Osteoblast (primary cell): ENCODE results near the gene CAST. TPM values are rescaled to one million over a fixed set of nuclear protein-coding genes. Genes with fewer than 3 reads are reported as not detected.

Source experiments
- DNase-seq: peaks from one replicate; pipeline ENCODE4 v3.0.0; 2011; ENCODE audit warnings: low spot score, mixed read lengths; ENCODE audit not compliant: insufficient read length; ENCODE audit errors: missing footprints
- H2AFZ ChIP-seq: 2 replicates; pipeline ENCODE4 v1.6.0; 2011; ENCODE audit warnings: mild to moderate bottlenecking, low read length
- H3K27ac ChIP-seq: 2 replicates; pipeline ENCODE4 v1.5.1; 2011; ENCODE audit warnings: mild to moderate bottlenecking, low read depth, low read length, moderate library complexity
- H3K27me3 ChIP-seq: 2 replicates; pipeline ENCODE4 v1.6.0; 2012; ENCODE audit warnings: mild to moderate bottlenecking, control low read depth, inconsistent platforms, low read length, moderate library complexity; ENCODE audit not compliant: insufficient read depth
- H3K36me3 ChIP-seq: 2 replicates; pipeline ENCODE4 v1.5.1; 2011; ENCODE audit warnings: mild to moderate bottlenecking, low read length, control low read depth, moderate library complexity; ENCODE audit not compliant: insufficient read depth
- H3K4me1 ChIP-seq: 2 replicates; pipeline ENCODE4 v1.5.1; 2011; ENCODE audit warnings: mild to moderate bottlenecking, low read length, control low read depth, moderate library complexity; ENCODE audit not compliant: insufficient read depth
- H3K4me2 ChIP-seq: 2 replicates; pipeline ENCODE4 v1.6.0; 2011; ENCODE audit warnings: mild to moderate bottlenecking, low read length; ENCODE audit not compliant: insufficient read depth
- H3K4me3 ChIP-seq: fragments of 200-600 bp; sonication (generic); 3 replicates; pipeline ENCODE4 v1.5.1; 2012; ENCODE audit warnings: mild to moderate bottlenecking, low read length, inconsistent platforms; ENCODE audit not compliant: insufficient read depth
- H3K79me2 ChIP-seq: 2 replicates; pipeline ENCODE4 v1.6.0; 2012; ENCODE audit warnings: mild to moderate bottlenecking, low read length, control low read depth, inconsistent platforms; ENCODE audit not compliant: insufficient read depth
- H3K9me3 ChIP-seq: 2 replicates; pipeline ENCODE4 v1.5.1; 2011; ENCODE audit warnings: low read depth, low read length, control low read depth
- H4K20me1 ChIP-seq: 2 replicates; pipeline ENCODE4 v1.6.0; 2012; ENCODE audit warnings: mild to moderate bottlenecking, low read length, control low read depth; ENCODE audit not compliant: insufficient read depth
- total RNA-seq: library from RNA; depleted of rRNA; stranded (reverse); fragments of >200 nt; gene quantifications from 2 replicates; pipeline ENCODE4 v1.2.3, GENCODE V29; 2012
- TF ChIP-seq, protein P1 (sequence below): IDR thresholded peaks from 2 replicates; pipeline ENCODE4 v1.5.1; 2011; ENCODE audit warnings: mild to moderate bottlenecking, low read depth, low read length, moderate library complexity; ENCODE audit errors: extremely low read depth

CAST gene
- total RNA-seq, 1 donor: 278 TPM

DNA sequence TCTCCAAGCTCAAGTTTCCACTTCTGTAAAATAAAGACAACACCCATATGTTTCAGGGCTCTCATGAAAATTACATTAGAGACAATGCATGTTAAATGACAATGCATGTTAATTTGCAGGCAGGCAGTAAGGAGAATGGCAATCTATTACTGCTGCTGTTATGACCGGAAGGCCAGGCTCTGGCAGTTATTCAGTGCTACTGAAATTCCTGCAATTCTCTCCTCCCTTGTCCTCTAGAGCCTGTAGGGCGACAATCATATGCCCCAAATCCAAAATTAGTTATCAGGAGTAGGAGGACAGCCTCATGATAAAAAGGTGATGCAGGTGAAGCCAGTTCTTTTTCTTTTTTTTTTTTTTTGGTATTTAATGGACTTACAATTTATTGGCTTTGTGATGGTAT is 42.2 kb upstream of the CAST start:
- Histone ChIP-seq H2AFZ (no peak overlapping the region), H4K20me1 (no peaks in the 10 kb centered on the region), H3K4me1 (peaks cover 5% of the 10 kb centered on the region), H3K4me3 (no peak overlapping the region), H3K9me3 (no peaks in the 10 kb centered on the region), H3K4me2 (no peak overlapping the region), H3K27ac (no peak overlapping the region), H3K79me2 (no peaks in the 10 kb centered on the region), H3K27me3 (no peaks in the 10 kb centered on the region), H3K36me3 (no peaks in the 10 kb centered on the region)
- peak; percentile 15 for DNase-seq
- TF ChIP-seq, protein P1, sequence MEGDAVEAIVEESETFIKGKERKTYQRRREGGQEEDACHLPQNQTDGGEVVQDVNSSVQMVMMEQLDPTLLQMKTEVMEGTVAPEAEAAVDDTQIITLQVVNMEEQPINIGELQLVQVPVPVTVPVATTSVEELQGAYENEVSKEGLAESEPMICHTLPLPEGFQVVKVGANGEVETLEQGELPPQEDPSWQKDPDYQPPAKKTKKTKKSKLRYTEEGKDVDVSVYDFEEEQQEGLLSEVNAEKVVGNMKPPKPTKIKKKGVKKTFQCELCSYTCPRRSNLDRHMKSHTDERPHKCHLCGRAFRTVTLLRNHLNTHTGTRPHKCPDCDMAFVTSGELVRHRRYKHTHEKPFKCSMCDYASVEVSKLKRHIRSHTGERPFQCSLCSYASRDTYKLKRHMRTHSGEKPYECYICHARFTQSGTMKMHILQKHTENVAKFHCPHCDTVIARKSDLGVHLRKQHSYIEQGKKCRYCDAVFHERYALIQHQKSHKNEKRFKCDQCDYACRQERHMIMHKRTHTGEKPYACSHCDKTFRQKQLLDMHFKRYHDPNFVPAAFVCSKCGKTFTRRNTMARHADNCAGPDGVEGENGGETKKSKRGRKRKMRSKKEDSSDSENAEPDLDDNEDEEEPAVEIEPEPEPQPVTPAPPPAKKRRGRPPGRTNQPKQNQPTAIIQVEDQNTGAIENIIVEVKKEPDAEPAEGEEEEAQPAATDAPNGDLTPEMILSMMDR: no peak

- no peak overlapping the region for H3K27ac ChIP-seq
- H3K27me3 ChIP-seq: no peaks in the 10 kb centered on the region
- H3K36me3 ChIP-seq: no peaks in the 10 kb centered on the region
- H3K9me3 ChIP-seq: no peaks in the 10 kb centered on the region
- no peaks in the 10 kb centered on the region for H4K20me1 ChIP-seq
- DNase-seq: no peak
- no peak overlapping the region for H3K4me2 ChIP-seq
- peaks cover 37% of the 10 kb centered on the region for H3K4me1 ChIP-seq
- TF ChIP-seq, protein P1: no peak
- H3K4me3 ChIP-seq: no peak overlapping the region
- H3K79me2 ChIP-seq: no peaks in the 10 kb centered on the region
- H2AFZ ChIP-seq: no peak overlapping the region
These were observed 37.6 kb upstream of the CAST start for GRCh38 chr5:96624596-96624995.

- Histone ChIP-seq H3K27ac (no peak overlapping the region), H3K4me1 (peaks cover 44% of the 10 kb centered on the region), H4K20me1 (no peaks in the 10 kb centered on the region), H3K4me2 (no peak overlapping the region), H3K36me3 (no peaks in the 10 kb centered on the region), H3K4me3 (no peak overlapping the region), H3K9me3 (no peaks in the 10 kb centered on the region), H2AFZ (no peak overlapping the region), H3K79me2 (no peaks in the 10 kb centered on the region), H3K27me3 (no peaks in the 10 kb centered on the region)
- DNase-seq: no peak
- TF ChIP-seq, protein P1: no peak
These were observed 36.8 kb upstream of the CAST start for GRCh38 chr5:96625365-96625764.

- peak; percentile 65 for DNase-seq
- H3K4me3 ChIP-seq: no peak overlapping the region
- peaks cover 44% of the 10 kb centered on the region for H3K4me1 ChIP-seq
- peak overlapping the region; percentile 41 for H3K4me2 ChIP-seq
- H3K36me3 ChIP-seq: no peaks in the 10 kb centered on the region
- H3K9me3 ChIP-seq: no peaks in the 10 kb centered on the region
- no peaks in the 10 kb centered on the region for H4K20me1 ChIP-seq
- H3K27ac ChIP-seq: peak overlapping the region; percentile 86
- TF ChIP-seq, protein P1: no peak
- H2AFZ ChIP-seq: no peak overlapping the region
- H3K27me3 ChIP-seq: no peaks in the 10 kb centered on the region
- no peaks in the 10 kb centered on the region for H3K79me2 ChIP-seq
These were observed 35.2 kb upstream of the CAST start for GRCh38 chr5:96626956-96627355.
